Prostate gland (tissue), 2 donors: ENCODE data around the gene LMO2. TPM values are rescaled to one million over a fixed set of nuclear protein-coding genes. Genes with fewer than 3 reads are reported as not detected.
"Not testable (repeated sequence)": the region's sequence is repeated elsewhere in the genome, so short reads cannot be mapped to it uniquely, and the experiment has no call there.

Experiments
- DNase-seq: peaks from one replicate; pipeline ENCODE4 v3.0.0-alpha.2; 2019; ENCODE audit warnings: low spot score
- H3K27ac ChIP-seq, 2 donors: fragments of 200-600 bp; sonication (generic); 2 replicates each; pipeline ENCODE4 v1.5.1; 2017 to 2019
- H3K27me3 ChIP-seq: fragments of 200-600 bp; sonication (generic); replicated peaks from 2 replicates; pipeline ENCODE4 v1.5.1; 2019; ENCODE audit not compliant: insufficient read depth
- H3K36me3 ChIP-seq, 2 donors: fragments of 200-600 bp; sonication (generic); 1 replicate in 1 of 2; 2 replicates in 1 of 2; pipeline versions ENCODE4 v1.5.1 to v1.8.1; 2017 to 2019
- H3K4me1 ChIP-seq: fragments of 200-600 bp; sonication (generic); replicated peaks from 2 replicates; pipeline ENCODE4 v1.5.1; 2019
- H3K4me3 ChIP-seq, 2 donors: fragments of 200-600 bp; sonication (generic); 2 replicates each; pipeline ENCODE4 v1.5.1; 2017 to 2019
- H3K9me3 ChIP-seq: fragments of 200-600 bp; sonication (generic); 2 replicates; pipeline ENCODE4 v1.5.1; 2017
- CTCF ChIP-seq, 4 experiments: fragments of 200-600 bp in 2 of 4; fragments of 450-650 bp in 2 of 4; sonication (generic) in 2 of 4; IDR thresholded peaks; 1 replicate in 3 of 4; 2 replicates in 1 of 4; pipeline ENCODE4 v1.5.1; 2016 to 2019; ENCODE audit warnings: antibody characterized with exemption in 4 of 4, mild to moderate bottlenecking in 2 of 4, moderate library complexity in 2 of 4
- POLR2A ChIP-seq: fragments of 450-650 bp; IDR thresholded peaks from one replicate; pipeline ENCODE4 v1.6.1; 2016; ENCODE audit warnings: antibody characterized with exemption, mild to moderate bottlenecking
- POLR2AphosphoS5 ChIP-seq: sonication (generic); formaldehyde crosslinking; IDR thresholded peaks from one replicate; pipeline ENCODE4 v1.6.1; 2017; ENCODE audit warnings: antibody characterized with exemption
- WGBS: methylation state at CpG from one replicate; pipeline ENCODE4 v1.1.5; 2018; 5-methylcytosine and 5-hydroxymethylcytosine counted together
- intact Hi-C: fragments of 100-400 bp; cut with DNase I; formaldehyde crosslinking; loops from one replicate; pipeline ENCODE4 v1.14.2; 2022
- total RNA-seq, 2 donors: library from RNA; depleted of rRNA; stranded (reverse); fragments of >200 nt; gene quantifications; one replicate each; pipeline ENCODE4 v1.1.0, GENCODE V29; 2016

The LMO2 gene
- total RNA-seq, 2 donors from 2014 or later = 11.4 to 25.0 TPM

DNA sequence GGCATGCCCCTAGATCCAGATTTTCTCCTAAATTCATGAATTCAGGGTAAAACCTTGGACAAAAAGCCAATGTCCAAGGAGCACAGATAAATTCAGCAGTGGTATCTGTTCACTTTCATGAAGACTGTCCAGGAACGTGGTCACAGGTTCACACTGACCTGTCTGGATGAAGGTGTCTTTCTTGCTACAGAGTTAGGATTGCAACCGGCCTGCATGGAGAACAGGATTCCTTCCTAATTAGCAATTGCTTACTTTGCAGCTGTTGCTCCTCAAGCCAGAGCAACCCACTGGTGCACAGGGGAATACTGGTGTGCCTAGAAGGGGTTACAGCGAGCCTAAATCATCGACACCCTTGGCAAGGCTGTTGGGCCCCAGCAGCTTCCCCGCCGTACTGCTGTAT lies 47.6 kb downstream of the LMO2 start:
- no peaks in the 10 kb centered on the region for H3K27me3 ChIP-seq
- no peak overlapping the region for H3K27ac ChIP-seq
- H3K4me3 ChIP-seq = no peak overlapping the region
- H3K4me1 ChIP-seq = no peaks in the 10 kb centered on the region
- no peaks in the 10 kb centered on the region for H3K36me3 ChIP-seq
- intact Hi-C loops = no loop called here
- H3K9me3 ChIP-seq = no peaks in the 10 kb centered on the region
- DNase-seq = no peak
- TF ChIP-seq CTCF (IDR thresholded peaks at IDR 0.05) = no peak
- TF ChIP-seq POLR2A = no peak
- no peak for TF ChIP-seq POLR2AphosphoS5
- 95% methylated on average over 6 of the region's 6 CpGs for WGBS

GRCh38 chr11:33843018-33843417 lies 48.9 kb downstream of the LMO2 start:
- DNase-seq = no peak
- Histone ChIP-seq H3K36me3 (no peaks in the 10 kb centered on the region), H3K9me3 (no peaks in the 10 kb centered on the region), H3K27ac (no peak overlapping the region), H3K4me3 (no peak overlapping the region), H3K4me1 (no peaks in the 10 kb centered on the region), H3K27me3 (no peaks in the 10 kb centered on the region)
- intact Hi-C loops = no loop called here
- WGBS = 69% methylated on average over 4 of the region's 4 CpGs
- no peak for TF ChIP-seq POLR2A
- TF ChIP-seq CTCF (IDR thresholded peaks at IDR 0.05) = no peak
- no peak for TF ChIP-seq POLR2AphosphoS5

DNA sequence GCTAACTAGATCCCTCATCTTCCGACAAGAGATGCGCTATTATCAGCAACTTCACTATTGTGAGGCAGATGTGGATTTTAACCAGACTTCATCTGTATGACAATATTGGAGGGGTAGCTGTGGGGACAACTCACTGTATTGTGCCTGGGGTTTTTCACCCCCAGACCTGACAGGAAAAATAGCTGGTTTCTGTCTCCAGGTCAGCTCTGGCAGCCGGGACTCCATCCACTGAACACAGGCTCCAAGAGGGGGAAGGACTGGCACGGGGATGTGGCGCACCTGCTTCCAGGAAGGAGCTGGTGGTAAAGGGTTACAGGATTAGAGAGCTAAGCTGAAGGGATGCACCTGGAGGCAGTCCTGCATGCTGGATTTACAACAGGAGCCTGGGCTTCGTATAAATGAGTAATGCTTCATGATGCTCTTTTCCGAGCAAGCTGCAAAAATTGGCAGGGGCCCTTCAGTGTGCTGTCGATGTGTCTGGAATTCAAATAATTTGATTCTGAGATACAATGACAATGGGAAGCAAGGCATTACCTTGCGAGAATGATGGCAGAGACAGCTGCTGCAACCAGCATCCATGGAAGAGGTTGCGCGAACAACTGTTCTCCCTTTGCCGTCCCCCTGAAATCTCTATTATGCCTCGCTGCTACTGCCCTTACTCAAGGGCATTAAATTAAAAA lies 49.5 kb downstream of the LMO2 start:
- H3K27ac ChIP-seq = no peak overlapping the region
- H3K4me1 ChIP-seq = no peaks in the 10 kb centered on the region
- DNase-seq = no peak
- TF ChIP-seq CTCF (IDR thresholded peaks at IDR 0.05) (no peak), POLR2A (no peak), POLR2AphosphoS5 (no peak)
- 66% methylated on average over 13 of the region's 13 CpGs for WGBS
- intact Hi-C loops = no loop called here
- H3K36me3 ChIP-seq = no peaks in the 10 kb centered on the region
- no peak overlapping the region for H3K4me3 ChIP-seq
- no peaks in the 10 kb centered on the region for H3K9me3 ChIP-seq
- H3K27me3 ChIP-seq = no peaks in the 10 kb centered on the region

DNA sequence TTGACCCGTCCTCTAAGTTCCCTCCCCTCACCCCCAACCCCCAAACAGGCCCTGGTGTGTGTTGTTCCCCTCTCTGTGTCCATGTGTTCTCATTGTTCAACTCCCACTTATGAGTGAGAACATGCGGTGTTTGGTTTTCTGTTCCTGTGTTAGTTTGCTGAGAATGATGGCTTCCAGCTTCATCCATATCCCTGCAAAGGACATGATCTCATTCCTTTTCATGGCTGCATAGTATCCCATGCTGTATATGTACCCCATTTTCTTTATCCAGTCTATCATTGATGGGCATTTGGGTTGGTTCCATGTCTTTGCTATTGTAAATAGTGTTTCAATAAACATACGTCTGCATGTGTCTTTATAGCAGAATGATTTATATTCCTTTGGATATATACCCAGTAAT lies 53.6 kb downstream of the LMO2 start:
- H3K27me3 ChIP-seq, H3K4me1 ChIP-seq, H3K4me3 ChIP-seq, intact Hi-C loops, H3K9me3 ChIP-seq, H3K36me3 ChIP-seq, H3K27ac ChIP-seq, DNase-seq: not testable (repeated sequence)
- WGBS = 66% methylated on average over 3 of the region's 3 CpGs

DNA sequence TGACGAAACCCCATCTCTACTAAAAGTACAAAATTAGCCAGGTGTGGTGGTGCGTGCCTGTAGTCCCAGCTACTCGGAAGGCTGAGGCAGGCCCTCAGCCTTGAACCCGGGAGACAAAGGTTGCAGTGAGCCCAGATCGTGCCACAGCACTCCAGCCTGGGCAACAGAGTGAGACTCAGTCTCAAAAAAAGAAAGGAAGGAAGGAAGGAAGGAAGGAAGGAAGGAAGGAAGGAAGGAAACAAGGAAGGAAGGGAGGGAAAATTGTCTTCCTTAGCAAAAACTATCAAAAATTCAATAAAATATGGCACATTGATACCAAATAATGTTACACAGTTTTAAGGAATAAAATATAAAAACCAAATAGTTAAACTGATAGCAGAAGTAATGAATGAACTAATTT lies 54.5 kb downstream of the LMO2 start:
- DNase-seq, intact Hi-C loops, H3K4me3 ChIP-seq, H3K9me3 ChIP-seq, H3K27me3 ChIP-seq, H3K36me3 ChIP-seq, H3K4me1 ChIP-seq, H3K27ac ChIP-seq: not testable (repeated sequence)
- WGBS = 97% methylated on average over 5 of the region's 5 CpGs

- H3K27me3 ChIP-seq = no peaks in the 10 kb centered on the region
- no peak for DNase-seq
- H3K36me3 ChIP-seq = no peaks in the 10 kb centered on the region
- WGBS = 7% methylated on average over 5 of the region's 5 CpGs
- H3K9me3 ChIP-seq = no peaks in the 10 kb centered on the region
- intact Hi-C loops = no loop called here
- H3K4me1 ChIP-seq = no peaks in the 10 kb centered on the region
- no peak for TF ChIP-seq POLR2AphosphoS5
- no peak for TF ChIP-seq POLR2A
- peak in 2 of 4 experiments; percentile 30 to 41 for TF ChIP-seq CTCF (IDR thresholded peaks at IDR 0.05)
- no peak overlapping the region for H3K27ac ChIP-seq
- no peak overlapping the region for H3K4me3 ChIP-seq
Observed at GRCh38 chr11:33835143-33835878, 56.6 kb downstream of the LMO2 start.
